Smooth muscle cell (in vitro differentiated cells): ENCODE results near the gene RAB11A. TPM values are rescaled to one million over a fixed set of nuclear protein-coding genes. Genes with fewer than 3 reads are reported as not detected.
"Not testable (repeated sequence)": the region's sequence is repeated elsewhere in the genome, so short reads cannot be mapped to it uniquely, and the experiment has no call there.

ENCODE experiments used
- DNase-seq: peaks from one replicate; lab custom pipeline; 2025; ENCODE audit not compliant: unreplicated experiment; lab: John Stamatoyannopoulos, UW
- H2AFZ ChIP-seq: fragments of 200-600 bp; sonication (generic); 2 replicates; pipeline ENCODE4 v1.6.0; 2016; ENCODE audit warnings: antibody characterized with exemption, low read depth, mild to moderate bottlenecking
- H3F3A ChIP-seq: fragments of 200-600 bp; sonication (generic); 2 replicates; pipeline ENCODE4 v1.6.0; 2017; ENCODE audit warnings: antibody characterized with exemption, low read depth
- H3K27ac ChIP-seq: fragments of 200-600 bp; sonication (generic); 2 replicates; pipeline ENCODE4 v1.5.1; 2016; ENCODE audit warnings: low read depth, mild to moderate bottlenecking
- H3K27me3 ChIP-seq: fragments of 200-600 bp; sonication (generic); 2 replicates; pipeline ENCODE4 v1.6.1; 2016; ENCODE audit warnings: low read depth, mild to moderate bottlenecking
- H3K36me3 ChIP-seq: fragments of 200-600 bp; sonication (generic); 2 replicates; pipeline ENCODE4 v1.5.1; 2016; ENCODE audit warnings: low read depth
- H3K4me1 ChIP-seq: fragments of 200-600 bp; sonication (generic); 2 replicates; pipeline ENCODE4 v1.5.1; 2016; ENCODE audit warnings: low read depth
- H3K4me2 ChIP-seq: fragments of 200-600 bp; sonication (generic); 2 replicates; pipeline ENCODE4 v1.6.0; 2016; ENCODE audit warnings: mild to moderate bottlenecking
- H3K4me3 ChIP-seq: fragments of 200-600 bp; sonication (generic); 2 replicates; pipeline ENCODE4 v1.5.1; 2016; ENCODE audit warnings: mild to moderate bottlenecking
- H3K79me2 ChIP-seq: fragments of 200-600 bp; sonication (generic); 2 replicates; pipeline ENCODE4 v1.6.0; 2016; ENCODE audit warnings: low read depth, mild to moderate bottlenecking
- H3K9ac ChIP-seq: fragments of 200-600 bp; sonication (generic); 2 replicates; pipeline ENCODE4 v1.6.0; 2016; ENCODE audit warnings: low read depth
- H3K9me3 ChIP-seq: fragments of 200-600 bp; sonication (generic); replicated peaks from 2 replicates; pipeline ENCODE4 v1.5.1; 2016; ENCODE audit warnings: low read depth
- H4K20me1 ChIP-seq: fragments of 200-600 bp; sonication (generic); 2 replicates; pipeline ENCODE4 v1.6.0; 2016; ENCODE audit warnings: low read depth
- WGBS: methylation state at CpG from one replicate; pipeline ENCODE4 v1.1.7; 2016; ENCODE audit warnings: low lambda C conversion rate; 5-methylcytosine and 5-hydroxymethylcytosine counted together
- polyA plus RNA-seq: library from polyadenylated mRNA; unstranded; fragments of >200 nt; fragmentation: Nextera tagmentation; extraction: Ambion mirVana; gene quantifications from 2 replicates; pipeline ENCODE4 v1.2.1, GENCODE V29; 2016
- total RNA-seq: library from RNA; depleted of rRNA; stranded (reverse); fragments of >200 nt; gene quantifications from 2 replicates; pipeline ENCODE4 v1.2.3, GENCODE V29; 2014
- TF ChIP-seq, protein P1 (sequence below): fragments of 200-600 bp; sonication (generic); IDR thresholded peaks from 2 replicates; pipeline ENCODE4 v1.5.1; 2017; ENCODE audit warnings: borderline replicate concordance, mild to moderate bottlenecking, antibody characterized with exemption; ENCODE audit not compliant: insufficient read depth, poor library complexity, severe bottlenecking

RAB11A gene
- total and polyA plus RNA-seq, 2 experiments from 2014 or later: 206 to 300 TPM

DNA sequence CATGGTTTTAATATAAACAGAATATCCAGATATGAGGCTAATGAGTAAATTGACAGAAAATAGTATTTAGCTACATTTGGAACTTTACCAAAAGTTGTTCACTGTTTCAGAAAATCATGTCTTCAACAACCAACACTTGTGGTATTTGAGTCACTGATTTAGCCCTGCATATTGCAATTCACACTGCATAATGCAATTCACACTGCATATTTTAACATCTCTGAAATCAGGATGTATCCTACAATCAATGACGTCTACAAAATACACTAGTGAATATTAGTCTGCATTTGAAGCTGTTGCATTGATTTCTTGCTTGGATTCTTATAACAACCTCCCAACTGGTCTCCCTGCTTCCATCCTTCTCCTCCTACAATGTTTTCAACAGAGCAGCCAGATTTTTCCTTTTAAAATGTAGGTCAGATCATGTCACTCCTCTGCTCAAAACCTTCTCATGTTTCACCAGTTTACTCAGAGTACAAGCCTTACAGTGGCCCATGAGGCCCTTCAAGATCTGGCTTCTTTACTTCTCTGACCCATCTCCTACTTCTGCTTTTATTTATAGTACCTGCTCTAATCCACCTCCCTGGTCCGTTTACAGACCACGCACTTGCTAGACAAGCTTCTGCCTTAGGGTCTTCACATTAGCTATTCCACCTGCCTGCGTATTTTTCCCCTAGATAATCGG, 11.4 kb upstream of the RAB11A start:
- Histone ChIP-seq H3K27ac (no peak overlapping the region), H3K9ac (no peak overlapping the region), H3F3A (no peaks in the 10 kb centered on the region), H3K4me3 (no peak overlapping the region), H3K4me2 (no peak overlapping the region), H3K4me1 (no peaks in the 10 kb centered on the region), H3K79me2 (no peaks in the 10 kb centered on the region), H3K36me3 (no peaks in the 10 kb centered on the region), H3K9me3 (no peaks in the 10 kb centered on the region), H3K27me3 (no peaks in the 10 kb centered on the region), H2AFZ (no peak overlapping the region), H4K20me1 (no peaks in the 10 kb centered on the region)
- WGBS: 72% methylated on average over 5 of the region's 5 CpGs
- DNase-seq: no peak
- TF ChIP-seq, protein P1, sequence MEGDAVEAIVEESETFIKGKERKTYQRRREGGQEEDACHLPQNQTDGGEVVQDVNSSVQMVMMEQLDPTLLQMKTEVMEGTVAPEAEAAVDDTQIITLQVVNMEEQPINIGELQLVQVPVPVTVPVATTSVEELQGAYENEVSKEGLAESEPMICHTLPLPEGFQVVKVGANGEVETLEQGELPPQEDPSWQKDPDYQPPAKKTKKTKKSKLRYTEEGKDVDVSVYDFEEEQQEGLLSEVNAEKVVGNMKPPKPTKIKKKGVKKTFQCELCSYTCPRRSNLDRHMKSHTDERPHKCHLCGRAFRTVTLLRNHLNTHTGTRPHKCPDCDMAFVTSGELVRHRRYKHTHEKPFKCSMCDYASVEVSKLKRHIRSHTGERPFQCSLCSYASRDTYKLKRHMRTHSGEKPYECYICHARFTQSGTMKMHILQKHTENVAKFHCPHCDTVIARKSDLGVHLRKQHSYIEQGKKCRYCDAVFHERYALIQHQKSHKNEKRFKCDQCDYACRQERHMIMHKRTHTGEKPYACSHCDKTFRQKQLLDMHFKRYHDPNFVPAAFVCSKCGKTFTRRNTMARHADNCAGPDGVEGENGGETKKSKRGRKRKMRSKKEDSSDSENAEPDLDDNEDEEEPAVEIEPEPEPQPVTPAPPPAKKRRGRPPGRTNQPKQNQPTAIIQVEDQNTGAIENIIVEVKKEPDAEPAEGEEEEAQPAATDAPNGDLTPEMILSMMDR: no peak

DNA sequence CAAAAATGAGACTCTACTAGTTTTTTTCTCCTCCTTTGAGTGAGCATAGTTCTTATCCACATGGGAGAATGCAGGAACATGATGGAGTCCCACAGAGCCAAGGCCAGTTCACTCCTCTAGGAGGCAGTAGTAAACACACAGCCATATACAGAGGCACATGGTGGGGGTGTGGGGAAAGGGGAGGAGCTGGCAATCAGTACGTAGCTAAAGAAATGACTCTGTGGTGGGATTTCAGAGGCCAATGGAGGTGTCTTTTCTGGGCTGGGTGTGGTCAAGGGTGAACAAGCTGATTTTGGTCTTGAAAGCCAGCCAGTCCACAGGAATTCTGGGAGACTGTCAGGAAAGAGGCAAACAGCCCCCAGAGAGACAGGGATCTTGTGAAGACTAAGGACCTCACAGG, 6.6 kb upstream of the RAB11A start:
- DNase-seq: no peak
- H3K9ac ChIP-seq: no peak overlapping the region
- H3K27me3 ChIP-seq: no peaks in the 10 kb centered on the region
- WGBS: 17% methylated on average over 1 of the region's 1 CpG
- no peaks in the 10 kb centered on the region for H4K20me1 ChIP-seq
- H3K79me2 ChIP-seq: no peaks in the 10 kb centered on the region
- TF ChIP-seq, protein P1: peak; percentile 27
- H3K9me3 ChIP-seq: no peaks in the 10 kb centered on the region
- H2AFZ ChIP-seq: no peak overlapping the region
- no peak overlapping the region for H3K27ac ChIP-seq
- no peak overlapping the region for H3K4me2 ChIP-seq
- no peaks in the 10 kb centered on the region for H3K36me3 ChIP-seq
- H3K4me1 ChIP-seq: no peaks in the 10 kb centered on the region
- no peak overlapping the region for H3K4me3 ChIP-seq
- no peaks in the 10 kb centered on the region for H3F3A ChIP-seq

DNA sequence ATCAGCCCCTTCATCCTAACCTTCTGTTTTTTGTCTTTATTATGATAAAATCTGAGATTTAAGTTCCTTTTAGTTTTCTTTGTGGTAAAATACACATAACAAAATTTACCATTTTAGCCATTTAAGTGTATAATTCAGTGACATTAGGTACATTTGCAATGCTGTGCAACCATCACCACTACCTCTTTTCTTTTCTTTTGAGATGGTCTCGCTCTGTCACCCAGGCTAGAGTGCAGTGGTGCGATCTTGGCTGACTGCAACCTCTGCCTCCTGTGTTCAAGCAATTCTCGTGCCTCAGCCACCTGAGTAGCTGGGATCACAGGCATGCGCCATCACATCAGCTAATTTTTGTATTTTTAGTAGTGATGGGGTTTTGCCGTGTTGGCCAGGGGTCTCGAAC, 6.2 kb upstream of the RAB11A start:
- Histone ChIP-seq H3K79me2 (no peaks in the 10 kb centered on the region), H3F3A (no peaks in the 10 kb centered on the region), H3K27me3 (no peaks in the 10 kb centered on the region), H3K27ac (no peak overlapping the region), H3K36me3 (no peaks in the 10 kb centered on the region), H3K9me3 (no peaks in the 10 kb centered on the region), H3K4me3 (no peak overlapping the region), H3K4me1 (no peaks in the 10 kb centered on the region), H4K20me1 (no peaks in the 10 kb centered on the region), H2AFZ (no peak overlapping the region), H3K4me2 (no peak overlapping the region), H3K9ac (no peak overlapping the region)
- WGBS: 90% methylated on average over 6 of the region's 6 CpGs
- DNase-seq: no peak
- TF ChIP-seq, protein P1: no peak

DNA sequence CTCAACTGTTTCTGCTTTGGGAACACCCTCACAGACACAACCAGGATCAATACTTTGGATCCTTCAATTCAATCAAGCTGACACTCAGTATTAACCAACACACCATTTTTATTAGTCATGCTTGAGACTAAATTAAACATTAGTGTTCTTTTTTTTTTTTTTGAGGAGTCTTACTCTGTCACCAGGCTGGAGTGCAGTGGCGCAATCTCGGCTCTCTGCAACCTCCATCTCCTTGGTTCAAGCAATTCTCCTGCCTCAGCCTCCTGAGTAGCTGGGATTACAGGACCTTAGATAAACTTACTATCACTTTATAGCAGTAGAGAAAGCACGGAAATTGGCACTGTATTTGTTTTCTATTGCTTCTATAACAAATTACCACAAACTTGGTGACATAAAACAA, 2.0 kb upstream of the RAB11A start:
- H3K36me3 ChIP-seq: no peaks in the 10 kb centered on the region
- no peak for DNase-seq
- H3K9ac ChIP-seq: no peak overlapping the region
- H3K27me3 ChIP-seq: no peaks in the 10 kb centered on the region
- H4K20me1 ChIP-seq: peaks cover 22% of the 10 kb centered on the region
- H2AFZ ChIP-seq: no peak overlapping the region
- no peaks in the 10 kb centered on the region for H3F3A ChIP-seq
- H3K79me2 ChIP-seq: peaks cover 28% of the 10 kb centered on the region
- no peak overlapping the region for H3K4me2 ChIP-seq
- H3K4me1 ChIP-seq: peaks cover 12% of the 10 kb centered on the region
- H3K4me3 ChIP-seq: no peak overlapping the region
- 93% methylated on average over 3 of the region's 3 CpGs for WGBS
- no peaks in the 10 kb centered on the region for H3K9me3 ChIP-seq
- TF ChIP-seq, protein P1: no peak
- no peak overlapping the region for H3K27ac ChIP-seq

DNA sequence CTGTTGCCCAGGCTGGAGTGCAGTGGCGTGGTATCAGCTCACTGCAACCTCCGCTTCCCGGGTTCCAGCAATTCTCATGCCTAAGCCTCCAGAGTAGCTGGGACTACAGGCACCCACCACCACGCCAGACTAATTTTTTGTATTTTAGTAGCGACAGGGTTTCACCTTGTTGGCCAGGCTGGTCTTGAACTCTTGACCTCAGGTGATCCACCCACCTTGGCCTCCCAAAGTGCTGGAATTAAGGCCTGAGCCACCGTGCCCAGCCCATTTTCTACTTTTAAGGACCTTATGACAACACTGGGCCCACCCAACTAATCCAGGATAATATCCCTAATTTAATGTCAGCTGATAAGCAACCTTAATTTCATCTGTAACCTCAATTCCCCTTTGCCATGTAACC, 1.4 kb upstream of the RAB11A start:
- H3K9ac ChIP-seq, H3K4me2 ChIP-seq, H3K36me3 ChIP-seq, H3K27me3 ChIP-seq, H3K4me3 ChIP-seq, H2AFZ ChIP-seq, H3K9me3 ChIP-seq, DNase-seq, H3K27ac ChIP-seq, H3F3A ChIP-seq: not testable (repeated sequence)
- WGBS: 96% methylated on average over 6 of the region's 6 CpGs
- peaks cover 29% of the 10 kb centered on the region for H4K20me1 ChIP-seq
- H3K4me1 ChIP-seq: peaks cover 12% of the 10 kb centered on the region
- peaks cover 35% of the 10 kb centered on the region for H3K79me2 ChIP-seq
